Colonic mucosa (tissue), 4 donors: Measurements from ENCODE around the gene STXBP2. TPM values are rescaled to one million over a fixed set of nuclear protein-coding genes. Genes with fewer than 3 reads are reported as not detected.

ENCODE experiments used
- DNase-seq: peaks from one replicate; pipeline ENCODE4 v3.0.0-alpha.2; 2020
- H3K27ac ChIP-seq: fragments of 200-600 bp; one replicate; pipeline ENCODE4 v1.8.0; 2021
- H3K27me3 ChIP-seq: fragments of 200-600 bp; one replicate; pipeline ENCODE4 v1.8.0; 2021
- H3K36me3 ChIP-seq: fragments of 200-600 bp; one replicate; pipeline ENCODE4 v1.8.0; 2021
- H3K4me1 ChIP-seq: fragments of 200-600 bp; one replicate; pipeline ENCODE4 v1.8.0; 2021; ENCODE audit warnings: mild to moderate bottlenecking
- H3K4me3 ChIP-seq: fragments of 200-600 bp; one replicate; pipeline ENCODE4 v1.8.0; 2021
- H3K9ac ChIP-seq, 2 donors: one replicate each; pipeline ENCODE4 v1.7.0; 2013; ENCODE audit warnings: control low read depth in 2 of 2, low read depth in 2 of 2, low read length in 2 of 2
- H3K9me3 ChIP-seq: fragments of 200-600 bp; one replicate; pipeline ENCODE4 v1.8.0; 2021
- CTCF ChIP-seq: fragments of 200-600 bp; IDR thresholded peaks from one replicate; pipeline ENCODE4 v1.8.0; 2022; ENCODE audit warnings: antibody characterized with exemption, mild to moderate bottlenecking
- intact Hi-C: fragments of 100-400 bp; cut with DNase I; formaldehyde crosslinking; loops from one replicate; pipeline ENCODE4 v1.14.1; 2022
- total RNA-seq, 2 donors: library from RNA; stranded (reverse); fragmentation: NEBNext Ultra II Directional in 1 of 2; extraction: Animal tissue kit (Norgen Biotek cat#: 25700) in 1 of 2; gene quantifications; one replicate each; pipeline ENCODE4 v1.2.1, GENCODE V29; 2021
- donor health status: healthy.
- donor health status: DM: no; HTN: no; CAD: no.
- donor health status: DM: no; HTN: no; CAD: no.

The STXBP2 gene
- total RNA-seq, 2 donors from 2014 or later, result 166 to 212 TPM

- Histone ChIP-seq H3K27me3 (no peaks in the 10 kb centered on the region), H3K4me3 (no peak overlapping the region), H3K9me3 (no peaks in the 10 kb centered on the region), H3K36me3 (peaks cover 5% of the 10 kb centered on the region), H3K27ac (no peak overlapping the region), H3K4me1 (peaks cover 16% of the 10 kb centered on the region), H3K9ac (no peak overlapping the region)
- no peak for TF ChIP-seq CTCF
- DNase-seq, result no peak
- intact Hi-C loops, result no loop called here
Observed at GRCh38 chr19:7627166-7627565, 9.7 kb upstream of the STXBP2 start.

GRCh38 chr19:7628589-7629311, 8.2 kb upstream of the STXBP2 start:
- Histone ChIP-seq H3K36me3 (peaks cover 5% of the 10 kb centered on the region), H3K4me1 (peaks cover 16% of the 10 kb centered on the region), H3K27me3 (no peaks in the 10 kb centered on the region), H3K4me3 (peak overlapping the region; percentile 93), H3K9ac (peak overlapping the region; percentile 63 to 91), H3K27ac (peak overlapping the region; percentile 43), H3K9me3 (no peaks in the 10 kb centered on the region)
- DNase-seq, result no peak
- no peak for TF ChIP-seq CTCF
- intact Hi-C loops, result no loop called here

GRCh38 chr19:7629347-7630054, 7.4 kb upstream of the STXBP2 start, which contains the start of the genes PET100 and XAB2:
TSS of gene PET100 (plus strand) at chr19:7629793. CDS start at chr19:7629834, 41 bp downstream.
TSS of gene XAB2 (minus strand) at chr19:7629545. CDS start at chr19:7629527, 18 bp downstream.
- Histone ChIP-seq H3K27me3 (no peaks in the 10 kb centered on the region), H3K9ac (peak within 1 kb of the TSS; percentile 63 to 91), H3K36me3 (peaks cover 5% of the 10 kb centered on the region), H3K9me3 (no peaks in the 10 kb centered on the region), H3K4me1 (peaks cover 16% of the 10 kb centered on the region), H3K27ac (peak within 1 kb of the TSS; percentile 43), H3K4me3 (peak within 1 kb of the TSS; percentile 93)
- DNase-seq, result peak; percentile 97
- intact Hi-C loops, result no loop called here
- TF ChIP-seq CTCF, result no peak

- Histone ChIP-seq H3K4me1 (peaks cover 16% of the 10 kb centered on the region), H3K4me3 (no peak overlapping the region), H3K27me3 (no peaks in the 10 kb centered on the region), H3K9ac (no peak overlapping the region), H3K27ac (no peak overlapping the region), H3K36me3 (no peaks in the 10 kb centered on the region), H3K9me3 (no peaks in the 10 kb centered on the region)
- no peak for TF ChIP-seq CTCF
- DNase-seq, result no peak
- intact Hi-C loops, result no loop called here
Observed at GRCh38 chr19:7631577-7631976, 5.3 kb upstream of the STXBP2 start.

GRCh38 chr19:7632340-7633203, 4.3 kb upstream of the STXBP2 start:
- no peak for DNase-seq

More at GRCh38 chr19:7632340-7633203, 4.3 kb upstream of the STXBP2 start:
- H3K9ac ChIP-seq, result no peak overlapping the region
- intact Hi-C loops, result no loop called here
- peaks cover 16% of the 10 kb centered on the region for H3K4me1 ChIP-seq
- H3K9me3 ChIP-seq, result no peaks in the 10 kb centered on the region
- H3K27me3 ChIP-seq, result no peaks in the 10 kb centered on the region
- no peak overlapping the region for H3K4me3 ChIP-seq
- no peak for TF ChIP-seq CTCF
- H3K36me3 ChIP-seq, result no peaks in the 10 kb centered on the region
- H3K27ac ChIP-seq, result no peak overlapping the region
